H9 (cell line): ENCODE results near the gene PLS1. TPM values are rescaled to one million over a fixed set of nuclear protein-coding genes. Genes with fewer than 3 reads are reported as not detected.

Source experiments
- DNase-seq: peaks from one replicate; pipeline ENCODE4 v3.0.0-alpha.2; 2017
- H2AFZ ChIP-seq: one replicate; pipeline ENCODE4 v1.6.1; 2013; ENCODE audit warnings: mild to moderate bottlenecking, low read length, control low read depth, moderate library complexity
- H2AK5ac ChIP-seq: 2 replicates; pipeline ENCODE4 v1.6.1; 2013; ENCODE audit warnings: low read length, control low read depth, mixed read lengths; ENCODE audit not compliant: insufficient read length
- H2BK120ac ChIP-seq: one replicate; pipeline ENCODE4 v1.6.1; 2013; ENCODE audit warnings: low read depth, mild to moderate bottlenecking, low read length, control low read depth, inconsistent platforms; ENCODE audit not compliant: poor library complexity, severe bottlenecking
- H2BK12ac ChIP-seq: 2 replicates; pipeline ENCODE4 v1.6.1; 2013; ENCODE audit warnings: low read length, control low read depth, mixed read lengths, low read depth; ENCODE audit not compliant: insufficient read length
- H2BK15ac ChIP-seq: 2 replicates; pipeline ENCODE4 v1.6.1; 2013; ENCODE audit warnings: low read depth, low read length, control low read depth
- H2BK20ac ChIP-seq: one replicate; pipeline ENCODE4 v1.6.1; 2013; ENCODE audit warnings: low read depth, mild to moderate bottlenecking, low read length, control low read depth, inconsistent platforms; ENCODE audit not compliant: poor library complexity, severe bottlenecking
- H2BK5ac ChIP-seq: 2 replicates; pipeline ENCODE4 v1.6.1; 2013; ENCODE audit warnings: low read length, control low read depth, mixed read lengths; ENCODE audit not compliant: insufficient read length
- H3K14ac ChIP-seq: 2 replicates; pipeline ENCODE4 v1.6.1; 2013; ENCODE audit warnings: low read length, control low read depth; ENCODE audit not compliant: insufficient read depth
- H3K18ac ChIP-seq: 2 replicates; pipeline ENCODE4 v1.6.1; 2013; ENCODE audit warnings: low read depth, mild to moderate bottlenecking, mixed read lengths, low read length, control low read depth; ENCODE audit not compliant: insufficient read length
- H3K23ac ChIP-seq: 2 replicates; pipeline ENCODE4 v1.6.1; 2013; ENCODE audit warnings: low read length, control low read depth, mixed read lengths, low read depth; ENCODE audit not compliant: insufficient read length
- H3K23me2 ChIP-seq: 2 replicates; pipeline ENCODE4 v1.6.1; 2013; ENCODE audit warnings: low read depth, mild to moderate bottlenecking, mixed read lengths, low read length, control low read depth; ENCODE audit not compliant: insufficient read length, poor library complexity, severe bottlenecking
- H3K27ac ChIP-seq: 2 replicates; pipeline ENCODE4 v1.5.1; 2013; ENCODE audit warnings: low read length, control low read depth, mixed read lengths, low read depth; ENCODE audit not compliant: insufficient read length
- H3K27me3 ChIP-seq: 2 replicates; pipeline ENCODE4 v1.6.1; 2013; ENCODE audit warnings: low read length, control low read depth, inconsistent platforms; ENCODE audit not compliant: insufficient read depth
- H3K4ac ChIP-seq: 2 replicates; pipeline ENCODE4 v1.6.1; 2013; ENCODE audit warnings: low read depth, mild to moderate bottlenecking, control low read depth, inconsistent platforms, low read length, moderate library complexity
- H3K4me1 ChIP-seq: 2 replicates; pipeline ENCODE4 v1.6.1; 2013; ENCODE audit warnings: low read length, control low read depth, inconsistent platforms; ENCODE audit not compliant: insufficient read depth
- H3K4me2 ChIP-seq: 2 replicates; pipeline ENCODE4 v1.6.1; 2013; ENCODE audit warnings: low read length, control low read depth, mixed read lengths; ENCODE audit not compliant: insufficient read length, insufficient read depth
- H3K56ac ChIP-seq: 2 replicates; pipeline ENCODE4 v1.6.1; 2013; ENCODE audit warnings: low read depth, mild to moderate bottlenecking, mixed read lengths, low read length, control low read depth; ENCODE audit not compliant: insufficient read length
- H3K79me1 ChIP-seq: 2 replicates; pipeline ENCODE4 v1.6.1; 2013; ENCODE audit warnings: low read depth, mild to moderate bottlenecking, moderate library complexity, low read length, control low read depth, inconsistent platforms; ENCODE audit not compliant: insufficient read depth, poor library complexity, severe bottlenecking
- H3K79me2 ChIP-seq: 2 replicates; pipeline ENCODE4 v1.6.1; 2013; ENCODE audit warnings: low read length, control low read depth, inconsistent platforms; ENCODE audit not compliant: insufficient read depth
- H3K9ac ChIP-seq: 2 replicates; pipeline ENCODE4 v1.6.1; 2013; ENCODE audit warnings: low read length, control low read depth, mixed read lengths; ENCODE audit not compliant: insufficient read length; ENCODE audit errors: extremely low read depth
- H3K9me3 ChIP-seq: one replicate; pipeline ENCODE4 v1.6.1; 2013; ENCODE audit warnings: low read depth, low read length, inconsistent platforms; ENCODE audit not compliant: control insufficient read depth
- H3T11ph ChIP-seq: one replicate; pipeline ENCODE4 v1.6.1; 2013; ENCODE audit warnings: mild to moderate bottlenecking, low read length, control low read depth, inconsistent platforms
- H4K20me1 ChIP-seq: one replicate; pipeline ENCODE4 v1.6.1; 2013; ENCODE audit not compliant: control insufficient read depth, insufficient read length, insufficient read depth
- H4K5ac ChIP-seq: 2 replicates; pipeline ENCODE4 v1.6.1; 2013; ENCODE audit warnings: low read depth, mild to moderate bottlenecking, mixed read lengths, low read length, control low read depth; ENCODE audit not compliant: insufficient read length
- H4K8ac ChIP-seq: replicated peaks from 2 replicates; pipeline ENCODE4 v1.6.1; 2013; ENCODE audit warnings: low read length, control low read depth, mixed read lengths, low read depth; ENCODE audit not compliant: insufficient read length
- H4K91ac ChIP-seq: 2 replicates; pipeline ENCODE4 v1.6.1; 2013; ENCODE audit warnings: low read depth, mild to moderate bottlenecking, moderate library complexity, mixed read lengths, low read length, control low read depth; ENCODE audit not compliant: insufficient read length
- H3K27ac Mint-ChIP-seq, 3 experiments: 2 replicates in 2 of 3; 3 replicates in 1 of 3; pipeline ENCODE4 v1.8.0; 2020 to 2021; ENCODE audit warnings: mixed read lengths in 3 of 3, mild to moderate bottlenecking in 1 of 3, moderate library complexity in 1 of 3
- H3K27me3 Mint-ChIP-seq: 2 replicates; pipeline ENCODE4 v1.8.0; 2021; ENCODE audit warnings: low read depth, mild to moderate bottlenecking, moderate library complexity, mixed read lengths
- H3K36me3 Mint-ChIP-seq, 3 experiments: 2 replicates in 2 of 3; 3 replicates in 1 of 3; pipeline ENCODE4 v1.8.0; 2020 to 2021; ENCODE audit warnings: low read depth in 3 of 3, mixed read lengths in 3 of 3; ENCODE audit not compliant: insufficient read depth in 1 of 3
- H3K4me1 Mint-ChIP-seq, 2 experiments: 2 replicates each; pipeline ENCODE4 v1.8.0; 2020; ENCODE audit warnings: mixed read lengths in 2 of 2
- H3K4me3 Mint-ChIP-seq, 2 experiments: 2 replicates in 1 of 2; 3 replicates in 1 of 2; pipeline ENCODE4 v1.8.0; 2020 to 2021; ENCODE audit warnings: mild to moderate bottlenecking in 2 of 2, mixed read lengths in 2 of 2, moderate library complexity in 1 of 2
- H3K9me3 Mint-ChIP-seq, 2 experiments: 2 replicates in 1 of 2; 3 replicates in 1 of 2; pipeline ENCODE4 v1.8.0; 2020; ENCODE audit warnings: mild to moderate bottlenecking in 2 of 2, mixed read lengths in 2 of 2, moderate library complexity in 1 of 2
- whole genome bisulfite sequencing: extraction: QIAGEN DNeasy Blood & Tissue Kit; methylation state at CpG from one replicate; pipeline ENCODE4 v1.1.7; 2013; ENCODE audit warnings: missing lambda C conversion rate, low lambda C conversion rate, mixed read lengths; ENCODE audit not compliant: insufficient read length; ENCODE audit errors: extremely low coverage; 5-methylcytosine and 5-hydroxymethylcytosine counted together
- total RNA-seq: library from RNA; stranded (reverse); gene quantifications from 2 replicates; pipeline ENCODE4 v1.2.1, GENCODE V29; 2021
- TF ChIP-seq, protein P1 (sequence below): fragments of 200-600 bp; sonication (generic); conservative IDR thresholded peaks from 3 replicates; pipeline ENCODE4 v1.8.0; 2021; ENCODE audit warnings: antibody characterized with exemption, mild to moderate bottlenecking

The PLS1 gene
- total RNA-seq, 1 experiment from 2014 or later: 20.4 TPM

DNA sequence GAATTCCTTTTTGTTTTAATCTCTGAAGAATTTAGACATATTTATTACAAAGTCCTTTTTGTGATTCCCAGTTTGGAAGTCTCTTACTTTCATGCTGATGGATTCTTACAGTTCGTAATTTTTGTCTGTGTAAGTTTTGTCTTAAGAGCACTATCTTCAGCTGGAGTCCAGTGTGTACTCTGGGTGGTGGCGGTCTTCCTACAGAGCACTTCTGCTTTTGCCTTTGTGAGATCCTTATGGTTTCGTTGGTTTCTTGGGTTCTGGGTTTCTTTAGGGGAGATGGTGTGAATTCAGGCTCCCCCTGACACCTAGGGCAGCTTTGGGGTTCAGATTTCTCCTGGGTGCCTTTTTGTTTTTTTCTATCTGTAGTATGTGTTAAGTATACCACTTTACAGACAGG lies 45.3 kb downstream of the PLS1 start:
- Histone ChIP-seq H3K56ac (no peak overlapping the region), H3K4me2 (no peak overlapping the region), H4K20me1 (no peaks in the 10 kb centered on the region), H3K9ac (no peak overlapping the region), H4K8ac (no peak overlapping the region), H3K4me1 (peaks cover 11% of the 10 kb centered on the region; the same call in 1 of the 2 replicates), H4K91ac (no peak overlapping the region), H3K79me2 (no peaks in the 10 kb centered on the region), H3K27ac (no peak overlapping the region), H2BK12ac (no peak overlapping the region), H3K18ac (no peak overlapping the region), H3T11ph (no peak overlapping the region), H3K23me2 (no peaks in the 10 kb centered on the region), H2AK5ac (no peak overlapping the region), H2BK5ac (no peak overlapping the region), H3K23ac (no peak overlapping the region), H2BK15ac (0 out of 2 replicates have a peak overlapping the region, but pooled peaks have one; percentile 90), H2BK120ac (no peak overlapping the region), H3K4ac (no peak overlapping the region), H2AFZ (no peak overlapping the region), H3K27me3 (no peaks in the 10 kb centered on the region), H4K5ac (no peak overlapping the region), H3K79me1 (no peaks in the 10 kb centered on the region), H2BK20ac (no peak overlapping the region), H3K9me3 (no peaks in the 10 kb centered on the region), H3K14ac (no peak overlapping the region)
- no peak overlapping the region for H3K27ac Mint-ChIP-seq
- H3K27me3 Mint-ChIP-seq: no peaks in the 10 kb centered on the region
- DNase-seq: no peak
- TF ChIP-seq, protein P1, sequence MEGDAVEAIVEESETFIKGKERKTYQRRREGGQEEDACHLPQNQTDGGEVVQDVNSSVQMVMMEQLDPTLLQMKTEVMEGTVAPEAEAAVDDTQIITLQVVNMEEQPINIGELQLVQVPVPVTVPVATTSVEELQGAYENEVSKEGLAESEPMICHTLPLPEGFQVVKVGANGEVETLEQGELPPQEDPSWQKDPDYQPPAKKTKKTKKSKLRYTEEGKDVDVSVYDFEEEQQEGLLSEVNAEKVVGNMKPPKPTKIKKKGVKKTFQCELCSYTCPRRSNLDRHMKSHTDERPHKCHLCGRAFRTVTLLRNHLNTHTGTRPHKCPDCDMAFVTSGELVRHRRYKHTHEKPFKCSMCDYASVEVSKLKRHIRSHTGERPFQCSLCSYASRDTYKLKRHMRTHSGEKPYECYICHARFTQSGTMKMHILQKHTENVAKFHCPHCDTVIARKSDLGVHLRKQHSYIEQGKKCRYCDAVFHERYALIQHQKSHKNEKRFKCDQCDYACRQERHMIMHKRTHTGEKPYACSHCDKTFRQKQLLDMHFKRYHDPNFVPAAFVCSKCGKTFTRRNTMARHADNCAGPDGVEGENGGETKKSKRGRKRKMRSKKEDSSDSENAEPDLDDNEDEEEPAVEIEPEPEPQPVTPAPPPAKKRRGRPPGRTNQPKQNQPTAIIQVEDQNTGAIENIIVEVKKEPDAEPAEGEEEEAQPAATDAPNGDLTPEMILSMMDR: no peak
- H3K4me1 Mint-ChIP-seq: peaks cover 25 to 27% of the 10 kb centered on the region in 2 experiments
- no peak overlapping the region for H3K4me3 Mint-ChIP-seq
- no CpG with 5 or more reads among the region's 3 CpGs for WGBS
- no peaks in the 10 kb centered on the region; a peak in 1 of 5 replicates for H3K9me3 Mint-ChIP-seq
- H3K36me3 Mint-ChIP-seq: peaks cover 0 to 2% (median 0%) of the 10 kb centered on the region in 3 experiments; a peak in 1 of 7 replicates
